Midbrain (tissue), 1 donor: Measurements from ENCODE around the gene SPARC.

ENCODE experiments used
- DNase-seq: peaks from one replicate; lab custom pipeline; 2025; lab: John Stamatoyannopoulos, UW

Gene SPARC

GRCh38 chr5:151677776-151678545, 8.8 kb downstream of the SPARC start:
- no peak for DNase-seq

- DNase-seq = no peak
Measured at GRCh38 chr5:151676719-151677118, 10.0 kb downstream of the SPARC start.

GRCh38 chr5:151676314-151676712, 10.4 kb downstream of the SPARC start:
- DNase-seq = no peak

GRCh38 chr5:151675611-151676313, 11.0 kb downstream of the SPARC start:
- no peak for DNase-seq

- no peak for DNase-seq
Measured at GRCh38 chr5:151674626-151675610, 11.8 kb downstream of the SPARC start.

GRCh38 chr5:151673421-151673820, 13.3 kb downstream of the SPARC start:
- DNase-seq = no peak

- no peak for DNase-seq
Measured at GRCh38 chr5:151672516-151672915, 14.2 kb downstream of the SPARC start.

GRCh38 chr5:151671950-151672349, 14.8 kb downstream of the SPARC start:
- DNase-seq = no peak

GRCh38 chr5:151670953-151671636, 15.6 kb downstream of the SPARC start:
- no peak for DNase-seq

GRCh38 chr5:151670083-151670686, 16.5 kb downstream of the SPARC start:
- DNase-seq = no peak

GRCh38 chr5:151667083-151667482, 19.6 kb downstream of the SPARC start:
- no peak for DNase-seq

GRCh38 chr5:151665613-151666012, 21.1 kb downstream of the SPARC start:
- DNase-seq = no peak

- no peak for DNase-seq
Measured at GRCh38 chr5:151664694-151665585, 21.8 kb downstream of the SPARC start.

GRCh38 chr5:151663617-151664293, 23.0 kb downstream of the SPARC start:
- peak; percentile 18 for DNase-seq

- no peak for DNase-seq
Measured at GRCh38 chr5:151662805-151663204, 23.9 kb downstream of the SPARC start.

GRCh38 chr5:151661968-151662732, 24.6 kb downstream of the SPARC start:
- DNase-seq = no peak

- no peak for DNase-seq
Measured at GRCh38 chr5:151660616-151661495, 25.9 kb downstream of the SPARC start.
